Lung (tissue), 12 donors: Measurements from ENCODE around the gene BDP1. TPM values are rescaled to one million over a fixed set of nuclear protein-coding genes. Genes with fewer than 3 reads are reported as not detected.
"Not testable (repeated sequence)": the region's sequence is repeated elsewhere in the genome, so short reads cannot be mapped to it uniquely, and the experiment has no call there.

ENCODE experiments used
- ATAC-seq: fragments of 200-7000 bp; cut with Tn5 transposase; one replicate; pipeline ENCODE4 v1.9.1; 2020; ENCODE audit warnings: moderate number of reproducible peaks; ENCODE audit not compliant: insufficient read depth, low FRiP score
- DNase-seq, 3 donors: peaks; one replicate each; pipeline ENCODE4 v3.0.0-alpha.2; 2013 to 2017
- H3K27ac ChIP-seq, 2 donors: one replicate each; pipeline ENCODE4 v1.5.1; 2013; ENCODE audit warnings: mild to moderate bottlenecking in 2 of 2, moderate library complexity in 2 of 2, control low read depth in 1 of 2, inconsistent platforms in 1 of 2, low read depth in 1 of 2, low read length in 1 of 2
- H3K27me3 ChIP-seq, 3 donors: one replicate each; pipeline ENCODE4 v1.5.1; 2013; ENCODE audit warnings: low read length in 2 of 3; ENCODE audit not compliant: control insufficient read depth in 3 of 3, insufficient read depth in 3 of 3
- H3K36me3 ChIP-seq, 4 donors: one replicate each; pipeline ENCODE4 v1.5.1; 2013; ENCODE audit warnings: low read length in 4 of 4, mild to moderate bottlenecking in 1 of 4, moderate library complexity in 1 of 4; ENCODE audit not compliant: control insufficient read depth in 4 of 4, insufficient read depth in 4 of 4
- H3K4me1 ChIP-seq, 5 donors: one replicate each; pipeline ENCODE4 v1.5.1; 2013; ENCODE audit warnings: low read length in 5 of 5, mild to moderate bottlenecking in 2 of 5, moderate library complexity in 1 of 5; ENCODE audit not compliant: control insufficient read depth in 5 of 5, insufficient read depth in 5 of 5
- H3K4me3 ChIP-seq: one replicate; pipeline ENCODE4 v1.5.1; 2013; ENCODE audit warnings: mild to moderate bottlenecking, control low read depth, moderate library complexity
- H3K9ac ChIP-seq, 2 donors: one replicate each; pipeline ENCODE4 v1.5.1; 2013; ENCODE audit warnings: low read length in 2 of 2, control low read depth in 1 of 2; ENCODE audit not compliant: insufficient read depth in 1 of 2
- H3K9me3 ChIP-seq, 4 donors: one replicate each; pipeline ENCODE4 v1.5.1; 2013; ENCODE audit warnings: low read length in 3 of 4, mild to moderate bottlenecking in 1 of 4, moderate library complexity in 1 of 4; ENCODE audit not compliant: control insufficient read depth in 4 of 4, insufficient read depth in 3 of 4
- CTCF ChIP-seq: IDR thresholded peaks from 2 replicates; pipeline ENCODE4 v1.5.1; 2012; ENCODE audit warnings: mild to moderate bottlenecking; ENCODE audit errors: control extremely low read depth, extremely low read depth
- WGBS, 2 donors: extraction: QIAGEN DNeasy Blood & Tissue Kit; methylation state at CpG; one replicate each; pipeline ENCODE4 v1.1.7; 2013; 5-methylcytosine and 5-hydroxymethylcytosine counted together
- polyA plus RNA-seq, 2 donors: library from polyadenylated mRNA; stranded (reverse); fragments of 200-250 nt; gene quantifications; one replicate each; pipeline ENCODE4 v1.2.1, GENCODE V29; 2013
- total RNA-seq, 2 donors: library from RNA; depleted of rRNA in 1 of 2; stranded (reverse); fragments of >200 nt in 1 of 2; gene quantifications; one replicate each; pipeline ENCODE4 v1.2.1, GENCODE V29; 2014 to 2021
- donor health status: control.
- donor health status: control.
- donor health status: Bipolar disorder and iron deficiency.
- donor health status: healthy.
- donor health status: DM: yes; HTN: yes; CAD: no.

Gene BDP1
- total and polyA plus RNA-seq, 4 donors = 7.8 to 59.1 (median 18.1) TPM

GRCh38 chr5:71492817-71493615 is 37.6 kb downstream of the BDP1 start:
- H3K4me1 ChIP-seq = no peaks in the 10 kb centered on the region
- H3K27me3 ChIP-seq = no peaks in the 10 kb centered on the region
- WGBS, 2 donors = 95% methylated on average over 5 of the region's 5 CpGs
- no peak for TF ChIP-seq CTCF
- H3K9me3 ChIP-seq = no peaks in the 10 kb centered on the region
- no peak overlapping the region for H3K27ac ChIP-seq
- no peak overlapping the region for H3K9ac ChIP-seq
- no peak for ATAC-seq
- no peak for DNase-seq
- no peak overlapping the region for H3K4me3 ChIP-seq
- H3K36me3 ChIP-seq = peaks cover 15 to 47% (median 20%) of the 10 kb centered on the region in 4 donors

- H3K27me3 ChIP-seq, H3K9ac ChIP-seq, H3K4me3 ChIP-seq, H3K27ac ChIP-seq, H3K4me1 ChIP-seq, ATAC-seq, H3K9me3 ChIP-seq, DNase-seq: not testable (repeated sequence)
- WGBS, 2 donors = 53 to 73% methylated on average over 4 of the region's 4 CpGs
- H3K36me3 ChIP-seq = peaks cover 18 to 48% (median 23%) of the 10 kb centered on the region in 4 donors
These were observed 38.8 kb downstream of the BDP1 start for GRCh38 chr5:71494202-71494601.

- H3K9me3 ChIP-seq, H3K27me3 ChIP-seq, H3K27ac ChIP-seq, H3K4me3 ChIP-seq, H3K4me1 ChIP-seq, ATAC-seq, DNase-seq, H3K9ac ChIP-seq: not testable (repeated sequence)
- WGBS, 2 donors = 93 to 96% methylated on average over 9 of the region's 9 CpGs
- peaks cover 16 to 44% (median 26%) of the 10 kb centered on the region in 4 donors for H3K36me3 ChIP-seq
These were observed 43.3 kb downstream of the BDP1 start for GRCh38 chr5:71498756-71499155.

- Histone ChIP-seq H3K9me3 (no peaks in the 10 kb centered on the region), H3K27ac (no peak overlapping the region), H3K27me3 (no peaks in the 10 kb centered on the region), H3K4me1 (no peaks in the 10 kb centered on the region), H3K36me3 (peaks cover 19 to 52% (median 33%) of the 10 kb centered on the region in 4 donors), H3K4me3 (no peak overlapping the region), H3K9ac (no peak overlapping the region)
- no peak for TF ChIP-seq CTCF
- WGBS, 2 donors = 99% methylated on average over 2 of the region's 2 CpGs
- ATAC-seq (no peak), DNase-seq (no peak)
These were observed 48.1 kb downstream of the BDP1 start for GRCh38 chr5:71503536-71503935.
